Measurements from ENCODE around the gene MBD3L3. TPM values are rescaled to one million over a fixed set of nuclear protein-coding genes. Genes with fewer than 3 reads are reported as not detected.

The MBD3L3 gene
- total and polyA plus RNA-seq, 9 of the 15 experiments (the other 6 are each of a cell fraction or from before 2014, with no cell fraction given), result not detected

GRCh38 chr19:7098701-7099596 is 40.5 kb upstream of the MBD3L3 start:
- peaks cover 6 to 11% of the 10 kb centered on the region in 2 experiments; a peak in 3 of 5 replicates for H3K4me1 ChIP-seq (replicated peaks in 1 of 2; ENCODE audit: control insufficient read depth in 2 of 2, insufficient read depth in 2 of 2, low read length in 2 of 2)
- TF ChIP-seq PML (IDR thresholded peaks at IDR 0.05; ENCODE audit: low read length) (peak; percentile 55; the same call in 1 of the 2 replicates), EHMT2 (IDR thresholded peaks at IDR 0.05) (peak; percentile 81), TAF1 (IDR thresholded peaks at IDR 0.05; ENCODE audit: control insufficient read depth, extremely low read depth, insufficient read depth, low read length, severe bottlenecking) (peak; percentile 42), PKNOX1 (IDR thresholded peaks at IDR 0.05) (peak; percentile 82), E2F6 (IDR thresholded peaks at IDR 0.05; ENCODE audit: borderline replicate concordance in 1 of 2, extremely low read depth in 1 of 2, insufficient read depth in 1 of 2, insufficient read length in 1 of 2, low read depth in 1 of 2, low read length in 1 of 2, poor library complexity in 1 of 2, severe bottlenecking in 1 of 2) (peak; percentile 43 to 67), BCOR (IDR thresholded peaks at IDR 0.05) (peak; percentile 17; the same call in 1 of the 2 replicates), ZNF609 (CRISPR knock-in tag; IDR thresholded peaks at IDR 0.05; ENCODE audit: borderline replicate concordance) (no peak), FOXJ3 (CRISPR knock-in tag; IDR thresholded peaks at IDR 0.05) (no peak)

More at GRCh38 chr19:7098701-7099596, 40.5 kb upstream of the MBD3L3 start:
- Histone ChIP-seq H3K9me1 (ENCODE audit: control insufficient read depth, insufficient read depth, low read length) (no peaks in the 10 kb centered on the region), H2AFZ (ENCODE audit: low read depth, low read length) (peak overlapping the region; percentile 95), H4K20me1 (replicated peaks; ENCODE audit: control insufficient read depth, insufficient read depth, low read length) (no peaks in the 10 kb centered on the region), H3K4me3 (peak overlapping the region; percentile 60), H3K36me3 (ENCODE audit: control insufficient read depth, insufficient read depth, low read length) (no peaks in the 10 kb centered on the region), H3K79me2 (ENCODE audit: control insufficient read depth, insufficient read depth, low read length) (no peaks in the 10 kb centered on the region), H3K9me3 (replicated peaks; ENCODE audit: control insufficient read depth, insufficient read depth, low read depth, low read length) (peaks cover 11% of the 10 kb centered on the region; the same call in 1 of the 2 replicates), H3K27me3 (ENCODE audit: control insufficient read depth in 2 of 2, insufficient read depth in 2 of 2, low read length in 2 of 2) (peaks cover 2 to 5% of the 10 kb centered on the region in 2 experiments; a peak in 3 of 5 replicates), H3K4me2 (ENCODE audit: insufficient read depth, low read length) (peak overlapping the region; percentile 88), H3K9ac (ENCODE audit: insufficient read depth in 1 of 2, low read depth in 2 of 2, low read length in 2 of 2) (peak overlapping the region; percentile 76 to 94), H3K27ac (ENCODE audit: extremely low read depth, low read depth, low read length) (peak overlapping the region; percentile 77)
- intact Hi-C loops (cut with micrococcal nuclease) (no loop called here), in situ Hi-C loops (cut with MboI) (no loop called here)
- ChIA-PET POLR2A (interaction anchor here (0.6 to 1.4 kb wide), 4 partner anchors 9 to 30 kb away, joined by 3 to 7 read pairs (median 4); partner anchors contain the start of gene ZNF557), CTCF (ENCODE audit: low intra/inter-chr PET ratio) (no interaction called here)
- ATAC-seq (peak; percentile 99), FAIRE-seq (peak; percentile 66), DNase-seq (ENCODE audit: extremely low read depth in 1 of 4, low spot score in 3 of 4) (peak; percentile 86 to 94 (median 91))
- under 1% methylated on average over 56 of the region's 78 CpGs for WGBS (ENCODE audit: insufficient coverage, low coverage, missing lambda C conversion rate)
- no TSS peak for BruUV-seq (replicated peaks)

Data from K562 (cell line).